Activated CD4-positive, alpha-beta memory T cell treated with anti-CD3 and anti-CD28 coated beads for 36 hours (primary cell): ENCODE data around the gene NRF1. TPM values are rescaled to one million over a fixed set of nuclear protein-coding genes. Genes with fewer than 3 reads are reported as not detected.
A peak's percentile ranks its signal among the peaks of the same experiment; 100 is the strongest.
"Not testable (repeated sequence)": the region's sequence is repeated elsewhere in the genome, so short reads cannot be mapped to it uniquely, and the experiment has no call there.

Experiments
- CTCF ChIA-PET: fragments of 350-600 bp; sonication (Branson Sonifier 250); formaldehyde crosslinking; loops from one replicate; lab custom pipeline; 2021; ENCODE audit warnings: antibody characterized with exemption, inconsistent platforms; lab: Charles Lee
- POLR2A ChIA-PET: fragments of 350-600 bp; sonication (Branson Sonifier 250); formaldehyde crosslinking; loops from one replicate; lab custom pipeline; 2021; ENCODE audit warnings: antibody characterized with exemption; lab: Charles Lee
- DNase-seq: peaks from one replicate; pipeline ENCODE4 v3.0.0-alpha.2; 2020
- H3K27ac Mint-ChIP-seq: one replicate; pipeline ENCODE4 v1.8.0; 2021; ENCODE audit warnings: mixed read lengths
- H3K27me3 Mint-ChIP-seq: one replicate; pipeline ENCODE4 v1.8.0; 2021; ENCODE audit warnings: mixed read lengths
- H3K36me3 Mint-ChIP-seq: one replicate; pipeline ENCODE4 v1.8.0; 2021; ENCODE audit warnings: mixed read lengths
- H3K4me1 Mint-ChIP-seq: one replicate; pipeline ENCODE4 v1.8.0; 2021; ENCODE audit warnings: low read depth, mixed read lengths
- H3K4me3 Mint-ChIP-seq: one replicate; pipeline ENCODE4 v1.8.0; 2021; ENCODE audit warnings: mild to moderate bottlenecking, mixed read lengths
- H3K9me3 Mint-ChIP-seq: one replicate; pipeline ENCODE4 v1.8.0; 2021; ENCODE audit warnings: mixed read lengths
- intact Hi-C: fragments of 100-400 bp; cut with micrococcal nuclease; formaldehyde crosslinking; loops from one replicate; pipeline ENCODE4 v1.15.1; 2023
- total RNA-seq, 2 experiments: library from RNA; stranded (reverse); gene quantifications; one replicate each; pipeline ENCODE4 v1.2.3, GENCODE V29; 2021

Gene NRF1
- total RNA-seq, 2 experiments from 2014 or later = 19.9 to 20.4 TPM

GRCh38 chr7:129649128-129649690, 37.7 kb downstream of the NRF1 start:
- H3K27me3 Mint-ChIP-seq = no peaks in the 10 kb centered on the region
- H3K9me3 Mint-ChIP-seq = no peaks in the 10 kb centered on the region
- POLR2A ChIA-PET = interaction anchor here (0.5 to 1.0 kb wide), 3 partner anchors 25 to 176 kb away, joined by 3 to 4 read pairs (median 3); no protein-coding TSS in a partner anchor
- H3K4me1 Mint-ChIP-seq = peaks cover 34% of the 10 kb centered on the region
- intact Hi-C loops = no loop called here
- peak overlapping the region; percentile 23 for H3K27ac Mint-ChIP-seq
- CTCF ChIA-PET = interaction anchor here (1.0 to 1.7 kb wide), 5 partner anchors 11 to 305 kb away, joined by 3 to 4 read pairs (median 4); no protein-coding TSS in a partner anchor
- no peaks in the 10 kb centered on the region for H3K36me3 Mint-ChIP-seq
- DNase-seq = no peak
- no peak overlapping the region for H3K4me3 Mint-ChIP-seq

- intact Hi-C loops = loop anchor here (5.0 to 10.0 kb wide), 2 partner anchors 33 to 535 kb away; no protein-coding TSS in a partner anchor
Measured at GRCh38 chr7:129650056-129650758, 38.7 kb downstream of the NRF1 start.

GRCh38 chr7:129652914-129653313, 41.4 kb downstream of the NRF1 start:
- POLR2A ChIA-PET = no interaction called here
- Mint-ChIP-seq H3K27me3 (no peaks in the 10 kb centered on the region), H3K36me3 (peaks cover 3% of the 10 kb centered on the region), H3K27ac (no peak overlapping the region), H3K4me1 (peaks cover 35% of the 10 kb centered on the region), H3K9me3 (no peaks in the 10 kb centered on the region), H3K4me3 (no peak overlapping the region)
- CTCF ChIA-PET = no interaction called here
- intact Hi-C loops = loop anchor here (5.0 to 10.0 kb wide), 2 partner anchors 36 to 532 kb away; no protein-coding TSS in a partner anchor
- DNase-seq = peak; percentile 25

More at GRCh38 chr7:129650056-129650758, 38.7 kb downstream of the NRF1 start:
- Mint-ChIP-seq H3K4me1 (peaks cover 38% of the 10 kb centered on the region), H3K4me3 (no peak overlapping the region), H3K27me3 (no peaks in the 10 kb centered on the region), H3K9me3 (no peaks in the 10 kb centered on the region), H3K36me3 (no peaks in the 10 kb centered on the region), H3K27ac (peak overlapping the region; percentile 25)
- no peak for DNase-seq
- CTCF ChIA-PET = no interaction called here
- POLR2A ChIA-PET = interaction anchor here (1.0 kb wide), 1 partner anchor 26 kb away, joined by 3 read pairs; no protein-coding TSS in a partner anchor

- Mint-ChIP-seq H3K4me1 (peaks cover 17% of the 10 kb centered on the region), H3K27me3 (no peaks in the 10 kb centered on the region), H3K27ac (no peak overlapping the region), H3K4me3 (no peak overlapping the region), H3K36me3 (peaks cover 24% of the 10 kb centered on the region), H3K9me3 (peaks cover 3% of the 10 kb centered on the region)
- ChIA-PET CTCF (interaction anchor here (1.0 to 1.5 kb wide), 2 partner anchors 8 to 175 kb away, joined by 3 read pairs; no protein-coding TSS in a partner anchor), POLR2A (no interaction called here)
- intact Hi-C loops = loop anchor here (10.0 kb wide), 1 partner anchor 529 kb away; no protein-coding TSS in a partner anchor
- DNase-seq = no peak
Measured at GRCh38 chr7:129655811-129656210, 44.3 kb downstream of the NRF1 start.

- H3K27me3 Mint-ChIP-seq = no peaks in the 10 kb centered on the region
- peaks cover 14% of the 10 kb centered on the region for H3K9me3 Mint-ChIP-seq
- POLR2A ChIA-PET = no interaction called here
- H3K36me3 Mint-ChIP-seq = peaks cover 38% of the 10 kb centered on the region
- no peak for DNase-seq
- no peak overlapping the region for H3K4me3 Mint-ChIP-seq
- H3K27ac Mint-ChIP-seq = no peak overlapping the region
- CTCF ChIA-PET = interaction anchor here (0.6 to 1.5 kb wide), 3 partner anchors 50 to 173 kb away, joined by 3 read pairs; no protein-coding TSS in a partner anchor
- peaks cover 19% of the 10 kb centered on the region for H3K4me1 Mint-ChIP-seq
- intact Hi-C loops = loop anchor here (10.0 kb wide), 1 partner anchor 527 kb away; no protein-coding TSS in a partner anchor
Measured at GRCh38 chr7:129657363-129657762, 45.8 kb downstream of the NRF1 start.

- CTCF ChIA-PET = interaction anchor here (1.2 kb wide), 1 partner anchor 165 kb away, joined by 3 read pairs; no protein-coding TSS in a partner anchor
- H3K4me3 Mint-ChIP-seq, H3K4me1 Mint-ChIP-seq, POLR2A ChIA-PET, H3K27me3 Mint-ChIP-seq, H3K27ac Mint-ChIP-seq, DNase-seq: not testable (repeated sequence)
- peaks cover 43% of the 10 kb centered on the region for H3K36me3 Mint-ChIP-seq
- peaks cover 14% of the 10 kb centered on the region for H3K9me3 Mint-ChIP-seq
- intact Hi-C loops = loop anchor here (10.0 kb wide), 1 partner anchor 525 kb away; no protein-coding TSS in a partner anchor
Measured at GRCh38 chr7:129659907-129660306, 48.4 kb downstream of the NRF1 start.

GRCh38 chr7:129661645-129662182, 50.2 kb downstream of the NRF1 start:
- no peak overlapping the region for H3K27ac Mint-ChIP-seq
- ChIA-PET POLR2A (no interaction called here), CTCF (interaction anchor here (0.7 kb wide), 1 partner anchor 13 kb away, joined by 3 read pairs; no protein-coding TSS in a partner anchor)
- peaks cover 43% of the 10 kb centered on the region for H3K36me3 Mint-ChIP-seq
- H3K27me3 Mint-ChIP-seq = no peaks in the 10 kb centered on the region
- H3K4me3 Mint-ChIP-seq = no peak overlapping the region
- peaks cover 14% of the 10 kb centered on the region for H3K9me3 Mint-ChIP-seq
- no peak for DNase-seq
- peaks cover 2% of the 10 kb centered on the region for H3K4me1 Mint-ChIP-seq
- intact Hi-C loops = no loop called here

GRCh38 chr7:129663240-129663639, 51.7 kb downstream of the NRF1 start:
- H3K4me1 Mint-ChIP-seq, H3K27ac Mint-ChIP-seq, DNase-seq, intact Hi-C loops, H3K4me3 Mint-ChIP-seq, H3K27me3 Mint-ChIP-seq, POLR2A ChIA-PET, CTCF ChIA-PET: not testable (repeated sequence)
- Mint-ChIP-seq H3K9me3 (peaks cover 14% of the 10 kb centered on the region), H3K36me3 (peaks cover 40% of the 10 kb centered on the region)

- intact Hi-C loops = loop anchor here (1.0 kb wide), 3 partner anchors 161 to 346 kb away; no protein-coding TSS in a partner anchor
- Mint-ChIP-seq H3K36me3 (peaks cover 34% of the 10 kb centered on the region), H3K4me3 (no peak overlapping the region), H3K9me3 (peaks cover 14% of the 10 kb centered on the region), H3K4me1 (peaks cover 2% of the 10 kb centered on the region), H3K27me3 (no peaks in the 10 kb centered on the region), H3K27ac (no peak overlapping the region)
- ChIA-PET CTCF (interaction anchor here (0.6 to 2.6 kb wide), 11 partner anchors 9 to 346 kb away, joined by 3 to 11 read pairs (median 3); no protein-coding TSS in a partner anchor), POLR2A (no interaction called here)
- DNase-seq = no peak
Measured at GRCh38 chr7:129664029-129665012, 52.8 kb downstream of the NRF1 start.

GRCh38 chr7:129665013-129665401, 53.5 kb downstream of the NRF1 start:
- no peaks in the 10 kb centered on the region for H3K27me3 Mint-ChIP-seq
- peaks cover 14% of the 10 kb centered on the region for H3K9me3 Mint-ChIP-seq
- CTCF ChIA-PET = interaction anchor here (0.6 to 2.6 kb wide), 8 partner anchors 43 to 345 kb away, joined by 3 to 11 read pairs (median 3); no protein-coding TSS in a partner anchor
- POLR2A ChIA-PET = no interaction called here
- no peak overlapping the region for H3K4me3 Mint-ChIP-seq
- intact Hi-C loops = no loop called here
- H3K4me1 Mint-ChIP-seq = peaks cover 2% of the 10 kb centered on the region
- DNase-seq = no peak
- peaks cover 27% of the 10 kb centered on the region for H3K36me3 Mint-ChIP-seq
- no peak overlapping the region for H3K27ac Mint-ChIP-seq

GRCh38 chr7:129667116-129667515, 55.6 kb downstream of the NRF1 start:
- ChIA-PET CTCF (interaction anchor here (0.6 to 1.3 kb wide), 3 partner anchors 54 to 154 kb away, joined by 3 to 4 read pairs (median 4); no protein-coding TSS in a partner anchor), POLR2A (no interaction called here)
- intact Hi-C loops = no loop called here
- DNase-seq = no peak
- H3K9me3 Mint-ChIP-seq = peaks cover under 1% of the 10 kb centered on the region
- H3K36me3 Mint-ChIP-seq = peaks cover 6% of the 10 kb centered on the region
- H3K27me3 Mint-ChIP-seq = no peaks in the 10 kb centered on the region
- H3K4me3 Mint-ChIP-seq = no peak overlapping the region
- H3K27ac Mint-ChIP-seq = no peak overlapping the region
- no peaks in the 10 kb centered on the region for H3K4me1 Mint-ChIP-seq
